ENCODE measurements around the gene EIF3B. TPM values are rescaled to one million over a fixed set of nuclear protein-coding genes. Genes with fewer than 3 reads are reported as not detected.

The EIF3B gene
- total and polyA plus RNA-seq, 9 of the 15 experiments (the other 6 are each of a cell fraction or from before 2014, with no cell fraction given) = 25.9 to 494 (median 357) TPM

DNA sequence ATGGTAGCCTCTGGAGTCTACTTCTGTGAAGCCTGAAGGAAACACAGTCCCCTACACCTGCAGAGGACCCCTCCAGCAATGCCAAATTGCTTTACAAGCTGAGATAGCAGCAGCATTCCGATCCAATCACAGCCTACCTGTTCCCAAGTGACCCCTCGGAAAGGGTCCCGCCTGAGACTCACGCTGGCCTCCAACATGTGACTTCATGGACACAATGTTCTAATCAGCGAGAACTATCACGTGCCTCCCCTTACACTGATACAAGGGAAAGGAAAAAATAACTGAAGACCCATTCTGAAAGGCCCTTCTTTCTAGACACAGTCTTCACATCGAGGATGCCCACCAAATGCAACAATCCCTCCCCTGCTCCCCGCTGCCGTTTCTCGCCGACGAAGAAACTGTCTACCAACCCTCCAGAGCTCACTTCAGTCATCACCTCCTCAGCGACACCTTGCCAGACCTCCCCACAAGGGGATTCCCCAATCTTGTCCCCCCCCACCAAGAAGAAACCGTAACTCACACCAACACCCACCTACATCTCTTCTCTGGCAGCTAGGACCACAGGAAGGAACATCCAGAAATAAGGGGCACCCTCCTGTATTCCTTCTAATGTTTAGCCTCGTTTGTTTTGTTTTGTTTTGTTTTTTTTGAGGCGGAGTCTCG lies 42.2 kb upstream of the EIF3B start (continued):
- TF ChIP-seq, protein P1, sequence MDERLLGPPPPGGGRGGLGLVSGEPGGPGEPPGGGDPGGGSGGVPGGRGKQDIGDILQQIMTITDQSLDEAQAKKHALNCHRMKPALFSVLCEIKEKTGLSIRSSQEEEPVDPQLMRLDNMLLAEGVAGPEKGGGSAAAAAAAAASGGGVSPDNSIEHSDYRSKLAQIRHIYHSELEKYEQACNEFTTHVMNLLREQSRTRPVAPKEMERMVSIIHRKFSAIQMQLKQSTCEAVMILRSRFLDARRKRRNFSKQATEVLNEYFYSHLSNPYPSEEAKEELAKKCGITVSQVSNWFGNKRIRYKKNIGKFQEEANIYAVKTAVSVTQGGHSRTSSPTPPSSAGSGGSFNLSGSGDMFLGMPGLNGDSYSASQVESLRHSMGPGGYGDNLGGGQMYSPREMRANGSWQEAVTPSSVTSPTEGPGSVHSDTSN (CRISPR knock-in tag; IDR thresholded peaks at IDR 0.05; ENCODE audit: low read depth) = no peak
- TF ChIP-seq, protein P1 (tag; conservative IDR thresholded peaks at IDR 0.05; ENCODE audit: low read depth) = no peak
- no peak for TF ChIP-seq SOX6 (IDR thresholded peaks at IDR 0.05)

DNA sequence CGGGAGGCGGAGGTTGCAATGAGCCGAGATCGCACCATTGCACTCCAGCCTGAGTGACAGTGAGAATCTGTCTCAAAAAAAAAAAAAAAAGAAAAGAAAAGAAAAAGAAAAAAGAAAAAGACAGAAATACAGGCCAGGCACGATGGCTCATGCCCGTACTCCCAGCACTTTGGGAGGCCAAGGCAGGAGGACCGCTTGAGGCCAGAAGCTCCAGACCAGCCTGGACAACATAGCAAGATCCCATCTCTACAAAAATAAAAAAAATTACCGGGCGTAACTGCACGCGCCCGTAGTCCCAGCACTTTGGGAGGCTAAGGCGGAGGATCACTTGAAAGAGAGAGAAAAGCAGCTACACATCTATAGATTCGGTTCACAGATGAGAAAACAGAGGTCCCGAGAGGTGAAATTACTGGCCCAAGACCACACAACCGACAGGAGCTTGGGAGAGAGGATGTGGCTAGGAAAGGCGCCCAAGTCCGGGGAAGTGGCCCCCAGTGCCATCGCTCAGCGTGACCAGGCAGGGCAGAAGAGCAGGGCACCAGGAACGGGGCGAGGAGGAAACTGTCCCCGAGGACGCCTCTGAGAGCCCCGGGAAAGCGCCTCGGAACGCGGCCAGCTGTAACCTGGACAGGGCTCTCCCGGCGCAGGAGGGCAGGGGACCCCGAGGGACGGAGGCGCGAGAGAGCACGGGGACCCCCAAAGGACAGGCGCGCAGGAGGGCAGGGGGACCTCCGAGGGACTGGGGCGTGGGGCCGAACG lies 41.0 kb upstream of the EIF3B start:
- CTCF ChIA-PET (ENCODE audit: low intra/inter-chr PET ratio) = no interaction called here
- no peaks in the 10 kb centered on the region for H3K27me3 ChIP-seq (ENCODE audit: control insufficient read depth in 2 of 2, insufficient read depth in 2 of 2, low read length in 2 of 2)
- intact Hi-C loops (cut with micrococcal nuclease) (no loop called here), in situ Hi-C loops (cut with MboI) (no loop called here)
- 10% methylated on average over 34 of the region's 42 CpGs for WGBS (ENCODE audit: insufficient coverage, low coverage, missing lambda C conversion rate)
- H3K4me2 ChIP-seq (ENCODE audit: insufficient read depth, low read length) = peak overlapping the region; percentile 71
- ATAC-seq = peak; percentile 56
- peaks cover 2% of the 10 kb centered on the region for H3K9me1 ChIP-seq (ENCODE audit: control insufficient read depth, insufficient read depth, low read length)
- no peak for FAIRE-seq
- no peaks in the 10 kb centered on the region for H3K9me3 ChIP-seq (replicated peaks; ENCODE audit: control insufficient read depth, insufficient read depth, low read depth, low read length)
- peaks cover 5 to 33% of the 10 kb centered on the region in 2 experiments; a peak in 3 of 5 replicates for H3K4me1 ChIP-seq (replicated peaks in 1 of 2; ENCODE audit: control insufficient read depth in 2 of 2, insufficient read depth in 2 of 2, low read length in 2 of 2)
- peaks cover 10% of the 10 kb centered on the region; the same call in 2 of the 3 replicates for H3K36me3 ChIP-seq (ENCODE audit: control insufficient read depth, insufficient read depth, low read length)
- peak overlapping the region; percentile 6 for H2AFZ ChIP-seq (ENCODE audit: low read depth, low read length)
- H3K4me3 ChIP-seq = peak overlapping the region; percentile 91
- no peaks in the 10 kb centered on the region for H4K20me1 ChIP-seq (replicated peaks; ENCODE audit: control insufficient read depth, insufficient read depth, low read length)
- H3K79me2 ChIP-seq (ENCODE audit: control insufficient read depth, insufficient read depth, low read length) = peaks cover 44% of the 10 kb centered on the region
- H3K9ac ChIP-seq (ENCODE audit: insufficient read depth in 1 of 2, low read depth in 2 of 2, low read length in 2 of 2) = peak overlapping the region; percentile 80 to 91
- no peak for DNase-seq (ENCODE audit: extremely low read depth in 1 of 4, low spot score in 3 of 4)
- POLR2A ChIA-PET = interaction anchor here (0.6 to 1.7 kb wide), 8 partner anchors 9 to 105 kb away, joined by 3 to 5 read pairs (median 4); partner anchors contain the start of gene EIF3B
- peak overlapping the region; percentile 77 for H3K27ac ChIP-seq (ENCODE audit: extremely low read depth, low read depth, low read length)
- TSS peak; percentile 12 for BruUV-seq (replicated peaks)
- TF ChIP-seq SMARCA5 (IDR thresholded peaks at IDR 0.05) (peak; percentile 91), CBX3 (IDR thresholded peaks at IDR 0.05; ENCODE audit: borderline replicate concordance in 1 of 2, low read length in 2 of 2) (0 out of 3 replicates have a peak, but pooled peaks of 1 of the 2 experiments have one; percentile 11), LCOR (CRISPR knock-in tag; IDR thresholded peaks at IDR 0.05) (no peak), HCFC1 (IDR thresholded peaks at IDR 0.05; ENCODE audit: low read depth, low read length) (no peak), GABPB1 (CRISPR knock-in tag; IDR thresholded peaks at IDR 0.05) (0 out of 2 replicates have a peak, but pooled peaks have one; percentile 22), NR3C1 (CRISPR knock-in tag; IDR thresholded peaks at IDR 0.05) (peak; percentile 13; the same call in 1 of the 2 replicates), BCL6 (CRISPR knock-in tag; IDR thresholded peaks at IDR 0.05) (no peak), BCOR (IDR thresholded peaks at IDR 0.05) (peak; percentile 99), RCOR1 (IDR thresholded peaks at IDR 0.05; ENCODE audit: borderline replicate concordance in 1 of 2, low read depth in 2 of 2, low read length in 2 of 2) (peak in 1 of 2 experiments; percentile 44; a peak in 1 of 4 replicates), EGR1 (conservative IDR thresholded peaks at IDR 0.05) (no peak), ZFX (CRISPR knock-in tag; IDR thresholded peaks at IDR 0.05) (peak; percentile 35; the same call in 1 of the 2 replicates), HLTF (IDR thresholded peaks at IDR 0.05) (peak; percentile 50; the same call in 1 of the 2 replicates), TCF3 (CRISPR knock-in tag; IDR thresholded peaks at IDR 0.05) (no peak), ZNF121 (CRISPR knock-in tag; conservative IDR thresholded peaks at IDR 0.05) (peak; percentile 100)
- TF ChIP-seq, protein P2, sequence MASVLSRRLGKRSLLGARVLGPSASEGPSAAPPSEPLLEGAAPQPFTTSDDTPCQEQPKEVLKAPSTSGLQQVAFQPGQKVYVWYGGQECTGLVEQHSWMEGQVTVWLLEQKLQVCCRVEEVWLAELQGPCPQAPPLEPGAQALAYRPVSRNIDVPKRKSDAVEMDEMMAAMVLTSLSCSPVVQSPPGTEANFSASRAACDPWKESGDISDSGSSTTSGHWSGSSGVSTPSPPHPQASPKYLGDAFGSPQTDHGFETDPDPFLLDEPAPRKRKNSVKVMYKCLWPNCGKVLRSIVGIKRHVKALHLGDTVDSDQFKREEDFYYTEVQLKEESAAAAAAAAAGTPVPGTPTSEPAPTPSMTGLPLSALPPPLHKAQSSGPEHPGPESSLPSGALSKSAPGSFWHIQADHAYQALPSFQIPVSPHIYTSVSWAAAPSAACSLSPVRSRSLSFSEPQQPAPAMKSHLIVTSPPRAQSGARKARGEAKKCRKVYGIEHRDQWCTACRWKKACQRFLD (CRISPR knock-in tag; IDR thresholded peaks at IDR 0.05) = 0 out of 2 replicates have a peak, but pooled peaks have one; percentile 25

Data from K562 (cell line).